GM12865 (cell line): ENCODE measurements around the gene PF4V1.

Experiments used
- DNase-seq: peaks from one replicate; pipeline ENCODE4 v3.0.0; 2010; ENCODE audit warnings: low read depth
- H3K4me3 ChIP-seq: 2 replicates; pipeline ENCODE4 v1.5.1; 2011; ENCODE audit warnings: mild to moderate bottlenecking, low read depth, low read length, control low read depth
- CTCF ChIP-seq: IDR thresholded peaks from 2 replicates; pipeline ENCODE4 v1.5.1; 2011; ENCODE audit warnings: low read length, control low read depth, low read depth, inconsistent platforms; ENCODE audit not compliant: insufficient read depth; ENCODE audit errors: missing control alignments

The PF4V1 gene

DNA sequence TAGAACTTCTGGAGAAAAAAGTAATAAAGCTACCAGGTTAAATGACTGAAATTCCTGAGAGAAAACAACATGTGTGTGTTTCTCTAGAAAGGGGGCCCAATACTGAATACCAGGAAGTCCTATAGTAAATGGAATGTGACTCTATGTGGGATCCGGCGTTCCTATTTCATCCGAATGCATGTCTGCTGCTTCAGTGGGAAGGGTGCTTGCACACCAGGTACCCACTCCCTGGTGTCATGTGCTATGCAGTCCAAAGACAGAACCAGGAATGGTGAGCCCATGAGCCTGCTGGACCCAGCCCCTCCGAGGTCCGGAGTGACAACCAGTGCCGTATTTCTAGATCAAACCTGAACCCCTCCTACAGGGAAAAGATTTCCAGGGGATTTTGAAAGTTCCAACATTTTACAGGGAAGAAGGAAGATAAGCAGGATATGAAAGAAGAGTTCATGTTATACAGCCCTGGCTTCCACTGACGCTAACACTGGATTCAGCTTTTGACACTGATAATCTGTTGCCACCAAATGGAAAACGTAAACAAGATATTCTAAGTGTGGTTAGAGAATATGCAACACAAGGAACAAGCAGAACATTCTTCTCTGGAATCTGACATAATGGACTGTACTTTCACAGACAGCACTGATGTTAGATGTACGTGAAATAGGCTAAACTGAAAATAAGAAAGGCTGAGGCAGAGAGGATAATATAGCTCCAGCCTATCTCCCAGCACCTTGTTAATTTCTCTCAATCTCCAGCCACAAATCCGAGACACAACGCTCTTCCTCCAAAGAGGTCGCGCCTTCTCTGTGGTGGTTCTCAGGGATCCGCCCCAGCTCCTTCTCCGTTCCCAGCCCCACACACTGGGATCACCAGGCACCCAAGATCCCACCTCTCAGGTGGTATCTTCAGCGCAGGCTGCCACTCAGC lies 15.4 kb downstream of the PF4V1 start:
- H3K4me3 ChIP-seq = no peak overlapping the region
- no peak for DNase-seq
- no peak for TF ChIP-seq CTCF

DNA sequence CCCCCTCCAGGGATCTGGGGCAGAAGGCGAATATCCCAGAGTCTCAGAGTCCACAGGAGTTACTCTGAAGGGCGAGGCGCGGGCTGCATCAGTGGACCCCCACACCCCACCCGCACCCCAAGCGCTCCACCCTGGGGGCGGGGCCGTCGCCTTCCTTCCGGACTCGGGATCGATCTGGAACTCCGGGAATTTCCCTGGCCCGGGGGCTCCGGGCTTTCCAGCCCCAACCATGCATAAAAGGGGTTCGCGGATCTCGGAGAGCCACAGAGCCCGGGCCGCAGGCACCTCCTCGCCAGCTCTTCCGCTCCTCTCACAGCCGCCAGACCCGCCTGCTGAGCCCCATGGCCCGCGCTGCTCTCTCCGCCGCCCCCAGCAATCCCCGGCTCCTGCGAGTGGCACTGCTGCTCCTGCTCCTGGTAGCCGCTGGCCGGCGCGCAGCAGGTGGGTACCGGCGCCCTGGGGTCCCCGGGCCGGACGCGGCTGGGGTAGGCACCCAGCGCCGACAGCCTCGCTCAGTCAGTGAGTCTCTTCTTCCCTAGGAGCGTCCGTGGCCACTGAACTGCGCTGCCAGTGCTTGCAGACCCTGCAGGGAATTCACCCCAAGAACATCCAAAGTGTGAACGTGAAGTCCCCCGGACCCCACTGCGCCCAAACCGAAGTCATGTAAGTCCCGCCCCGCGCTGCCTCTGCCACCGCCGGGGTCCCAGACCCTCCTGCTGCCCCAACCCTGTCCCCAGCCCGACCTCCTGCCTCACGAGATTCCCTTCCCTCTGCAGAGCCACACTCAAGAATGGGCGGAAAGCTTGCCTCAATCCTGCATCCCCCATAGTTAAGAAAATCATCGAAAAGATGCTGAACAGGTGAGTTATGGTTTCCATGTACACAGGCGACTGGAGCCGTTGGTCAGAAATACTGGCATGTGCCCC lies 16.3 kb downstream of the PF4V1 start, which contains the start of gene CXCL1:
Gene CXCL1 (plus strand): TSS at position 264 of the 926 bp plus-strand sequence. CDS start 78 bp downstream, at position 342.
- no peak for DNase-seq
- no peak for TF ChIP-seq CTCF
- no peak within 1 kb of the TSS for H3K4me3 ChIP-seq

- no peak for DNase-seq
- no peak overlapping the region for H3K4me3 ChIP-seq
- no peak for TF ChIP-seq CTCF
Observed at GRCh38 chr4:73870260-73870659, 17.2 kb downstream of the PF4V1 start.

DNA sequence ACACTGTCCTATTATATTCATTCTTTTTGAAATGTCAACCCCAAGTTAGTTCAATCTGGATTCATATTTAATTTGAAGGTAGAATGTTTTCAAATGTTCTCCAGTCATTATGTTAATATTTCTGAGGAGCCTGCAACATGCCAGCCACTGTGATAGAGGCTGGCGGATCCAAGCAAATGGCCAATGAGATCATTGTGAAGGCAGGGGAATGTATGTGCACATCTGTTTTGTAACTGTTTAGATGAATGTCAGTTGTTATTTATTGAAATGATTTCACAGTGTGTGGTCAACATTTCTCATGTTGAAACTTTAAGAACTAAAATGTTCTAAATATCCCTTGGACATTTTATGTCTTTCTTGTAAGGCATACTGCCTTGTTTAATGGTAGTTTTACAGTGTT lies 17.7 kb downstream of the PF4V1 start:
- H3K4me3 ChIP-seq = no peak overlapping the region
- no peak for DNase-seq
- no peak for TF ChIP-seq CTCF

GRCh38 chr4:73871511-73872310 lies 18.6 kb downstream of the PF4V1 start:
- no peak for TF ChIP-seq CTCF
- no peak overlapping the region for H3K4me3 ChIP-seq
- no peak for DNase-seq
